Nephron (organoid): ENCODE measurements around the gene VPS37D.

Experiments used
- H3K27ac Mint-ChIP-seq, 3 experiments: 2 replicates each; pipeline ENCODE4 v1.8.0; 2020; ENCODE audit warnings: mixed read lengths in 3 of 3, mild to moderate bottlenecking in 2 of 3, moderate library complexity in 1 of 3
- H3K27me3 Mint-ChIP-seq: 2 replicates; pipeline ENCODE4 v1.8.0; 2021; ENCODE audit warnings: low read depth, mild to moderate bottlenecking, moderate library complexity, mixed read lengths
- H3K36me3 Mint-ChIP-seq: 2 replicates; pipeline ENCODE4 v1.8.0; 2020; ENCODE audit warnings: low read depth, mixed read lengths
- H3K4me1 Mint-ChIP-seq: 2 replicates; pipeline ENCODE4 v1.8.0; 2020; ENCODE audit warnings: mixed read lengths
- H3K4me3 Mint-ChIP-seq, 3 experiments: 2 replicates each; pipeline ENCODE4 v1.8.0; 2020; ENCODE audit warnings: mild to moderate bottlenecking in 3 of 3, mixed read lengths in 3 of 3, moderate library complexity in 2 of 3
- H3K9me3 Mint-ChIP-seq: 2 replicates; pipeline ENCODE4 v1.8.0; 2020; ENCODE audit warnings: mixed read lengths
- CTCF ChIP-seq, 3 experiments: fragments of 200-600 bp; sonication (generic); IDR thresholded peaks; one replicate each; pipeline ENCODE4 v1.5.0; 2021; ENCODE audit warnings: antibody characterized with exemption in 3 of 3; ENCODE audit not compliant: unreplicated experiment in 3 of 3

Gene VPS37D

GRCh38 chr7:73703757-73704639 lies 36.4 kb downstream of the VPS37D start:
- peaks cover 10% of the 10 kb centered on the region for H3K36me3 Mint-ChIP-seq
- no peak for TF ChIP-seq CTCF (IDR thresholded peaks at IDR 0.05; ENCODE audit: unreplicated experiment in 3 of 3)
- H3K4me3 Mint-ChIP-seq = peak overlapping the region; percentile 8 to 45 (median 36)
- H3K27ac Mint-ChIP-seq = peak overlapping the region in 1 of 3 experiments; percentile 10
- no peaks in the 10 kb centered on the region for H3K27me3 Mint-ChIP-seq
- H3K9me3 Mint-ChIP-seq = no peaks in the 10 kb centered on the region
- peaks cover 40% of the 10 kb centered on the region for H3K4me1 Mint-ChIP-seq

- peak overlapping the region in 2 of 3 experiments; percentile 54 to 73 for H3K4me3 Mint-ChIP-seq
- no peak for TF ChIP-seq CTCF (IDR thresholded peaks at IDR 0.05; ENCODE audit: unreplicated experiment in 3 of 3)
- H3K4me1 Mint-ChIP-seq = peaks cover 40% of the 10 kb centered on the region
- H3K9me3 Mint-ChIP-seq = no peaks in the 10 kb centered on the region
- H3K27ac Mint-ChIP-seq = peak overlapping the region in 2 of 3 experiments; percentile 43 to 59
- H3K36me3 Mint-ChIP-seq = peaks cover 10% of the 10 kb centered on the region
- H3K27me3 Mint-ChIP-seq = no peaks in the 10 kb centered on the region
Observed at GRCh38 chr7:73704640-73705550, 37.3 kb downstream of the VPS37D start.

GRCh38 chr7:73705551-73705920 lies 37.9 kb downstream of the VPS37D start:
- peak overlapping the region in 1 of 3 experiments; percentile 73 for H3K4me3 Mint-ChIP-seq
- H3K27me3 Mint-ChIP-seq = no peaks in the 10 kb centered on the region
- no peak for TF ChIP-seq CTCF (IDR thresholded peaks at IDR 0.05; ENCODE audit: unreplicated experiment in 3 of 3)
- H3K9me3 Mint-ChIP-seq = no peaks in the 10 kb centered on the region
- H3K36me3 Mint-ChIP-seq = peaks cover 10% of the 10 kb centered on the region
- H3K4me1 Mint-ChIP-seq = peaks cover 40% of the 10 kb centered on the region
- peak overlapping the region in 2 of 3 experiments; percentile 43 to 59 for H3K27ac Mint-ChIP-seq

GRCh38 chr7:73706126-73707044 lies 38.8 kb downstream of the VPS37D start:
- Mint-ChIP-seq H3K9me3 (no peaks in the 10 kb centered on the region), H3K4me1 (peaks cover 40% of the 10 kb centered on the region), H3K27ac (peak overlapping the region; percentile 30 to 81 (median 59)), H3K27me3 (no peaks in the 10 kb centered on the region), H3K4me3 (peak overlapping the region in 2 of 3 experiments; percentile 21 to 59), H3K36me3 (peaks cover 10% of the 10 kb centered on the region)
- TF ChIP-seq CTCF (IDR thresholded peaks at IDR 0.05; ENCODE audit: unreplicated experiment in 3 of 3) = no peak

- no peaks in the 10 kb centered on the region for H3K27me3 Mint-ChIP-seq
- peak overlapping the region in 1 of 3 experiments; percentile 81 for H3K27ac Mint-ChIP-seq
- no peak for TF ChIP-seq CTCF (IDR thresholded peaks at IDR 0.05; ENCODE audit: unreplicated experiment in 3 of 3)
- H3K36me3 Mint-ChIP-seq = peaks cover 3% of the 10 kb centered on the region
- no peaks in the 10 kb centered on the region for H3K9me3 Mint-ChIP-seq
- no peak overlapping the region for H3K4me3 Mint-ChIP-seq
- H3K4me1 Mint-ChIP-seq = peaks cover 38% of the 10 kb centered on the region
Observed at GRCh38 chr7:73707045-73707631, 39.5 kb downstream of the VPS37D start.
